PC-3 (cell line): ENCODE measurements around the gene FAM9C. TPM values are rescaled to one million over a fixed set of nuclear protein-coding genes. Genes with fewer than 3 reads are reported as not detected.
"Not testable (repeated sequence)": the region's sequence is repeated elsewhere in the genome, so short reads cannot be mapped to it uniquely, and the experiment has no call there.

Source experiments
- ATAC-seq: fragments of 200-7000 bp; cut with Tn5 transposase; 2 replicates; pipeline ENCODE4 v1.9.1; 2020; ENCODE audit warnings: mild to moderate bottlenecking, moderate library complexity
- BruUV-seq: library from RNA; stranded (reverse); fragments of 400-500 nt; replicated peaks from 2 replicates; lab custom pipeline; 2021; lab: Mats Ljungman, UMichigan
- CTCF ChIA-PET: fragments of 300-600 bp; sonication (Branson Sonifier 250); formaldehyde crosslinking; loops from one replicate; lab custom pipeline; 2022; ENCODE audit warnings: antibody characterized with exemption; lab: Charles Lee
- POLR2A ChIA-PET: fragments of 300-600 bp; sonication (Branson Sonifier 250); formaldehyde crosslinking; loops from one replicate; lab custom pipeline; 2022; ENCODE audit warnings: antibody characterized with exemption; ENCODE audit not compliant: unreplicated experiment; lab: Charles Lee
- DNase-seq: peaks from one replicate; pipeline ENCODE4 v3.0.0-alpha.2; 2015
- H2AFZ ChIP-seq: fragments of 300-600 bp; sonication (generic); 2 replicates; pipeline ENCODE4 v1.6.0; 2016; ENCODE audit warnings: antibody characterized with exemption, low read length
- H3F3A ChIP-seq: fragments of 300-600 bp; sonication (generic); one replicate; pipeline ENCODE4 v1.6.0; 2017; ENCODE audit warnings: antibody characterized with exemption, low read length, control low read depth, mild to moderate bottlenecking; ENCODE audit not compliant: unreplicated experiment
- H3K27ac ChIP-seq: fragments of 300-600 bp; sonication (generic); 2 replicates; pipeline ENCODE4 v1.5.1; 2016; ENCODE audit warnings: mild to moderate bottlenecking, low read length
- H3K27me3 ChIP-seq: fragments of 300-600 bp; sonication (generic); 2 replicates; pipeline ENCODE4 v1.6.1; 2016; ENCODE audit warnings: low read length, mixed read lengths
- H3K36me3 ChIP-seq: fragments of 300-600 bp; sonication (generic); 2 replicates; pipeline ENCODE4 v1.6.1; 2016; ENCODE audit warnings: low read depth, mixed run types, low read length, mixed read lengths
- H3K4me1 ChIP-seq: fragments of 300-600 bp; sonication (generic); 2 replicates; pipeline ENCODE4 v1.5.1; 2016; ENCODE audit warnings: low read length; ENCODE audit not compliant: insufficient read depth
- H3K4me2 ChIP-seq: fragments of 300-600 bp; sonication (generic); 2 replicates; pipeline ENCODE4 v1.6.0; 2016; ENCODE audit warnings: low read length
- H3K4me3 ChIP-seq: fragments of 300-600 bp; sonication (generic); 2 replicates; pipeline ENCODE4 v1.5.1; 2016; ENCODE audit warnings: mild to moderate bottlenecking, low read length, mixed read lengths
- H3K79me2 ChIP-seq: fragments of 300-600 bp; sonication (generic); 2 replicates; pipeline ENCODE4 v1.6.1; 2017; ENCODE audit warnings: low read length, mixed read lengths
- H3K9ac ChIP-seq: fragments of 300-600 bp; sonication (generic); 2 replicates; pipeline ENCODE4 v1.6.0; 2016; ENCODE audit warnings: mild to moderate bottlenecking, low read length
- H3K9me2 ChIP-seq: fragments of 300-600 bp; sonication (generic); replicated peaks from 2 replicates; pipeline ENCODE4 v1.6.1; 2016; ENCODE audit warnings: mixed run types, low read length, mixed read lengths
- H3K9me3 ChIP-seq: fragments of 300-600 bp; sonication (generic); 2 replicates; pipeline ENCODE4 v1.6.1; 2016; ENCODE audit warnings: low read length, mixed read lengths
- H4K20me1 ChIP-seq: fragments of 300-600 bp; sonication (generic); 2 replicates; pipeline ENCODE4 v1.6.1; 2016; ENCODE audit warnings: low read length, mixed read lengths
- CTCF ChIP-seq: fragments of 300-600 bp; sonication (generic); conservative IDR thresholded peaks from 2 replicates; pipeline ENCODE4 v1.5.1; 2017; ENCODE audit warnings: antibody characterized with exemption, low read depth, mild to moderate bottlenecking, low read length
- EZH2 ChIP-seq: fragments of 300-600 bp; sonication (generic); IDR thresholded peaks from one replicate; pipeline ENCODE4 v1.6.1; 2017; ENCODE audit warnings: antibody characterized with exemption, mild to moderate bottlenecking, low read length; ENCODE audit not compliant: unreplicated experiment
- EZH2phosphoT487 ChIP-seq: fragments of 300-600 bp; sonication (generic); IDR thresholded peaks from 2 replicates; pipeline ENCODE4 v1.6.1; 2018; ENCODE audit warnings: mild to moderate bottlenecking, antibody characterized with exemption, low read length, borderline replicate concordance
- intact Hi-C: fragments of 100-400 bp; cut with micrococcal nuclease; formaldehyde crosslinking; loops from 2 replicates; pipeline ENCODE4 v1.9.0; 2023
- total RNA-seq: library from RNA; depleted of rRNA; stranded (reverse); fragments of >200 nt; gene quantifications from 2 replicates; pipeline ENCODE4 v1.2.3, GENCODE V29; 2014

Gene FAM9C
- total RNA-seq, 1 experiment from 2014 or later, result not detected

- no peak overlapping the region for H3K4me2 ChIP-seq
- H3K4me1 ChIP-seq, result no peaks in the 10 kb centered on the region
- no peaks in the 10 kb centered on the region for H3K9me2 ChIP-seq
- TF ChIP-seq EZH2phosphoT487 (no peak), EZH2 (no peak), CTCF (no peak)
- H3F3A ChIP-seq, result no peaks in the 10 kb centered on the region
- H3K79me2 ChIP-seq, result no peaks in the 10 kb centered on the region
- no peak overlapping the region for H2AFZ ChIP-seq
- POLR2A ChIA-PET, result no interaction called here
- no peaks in the 10 kb centered on the region for H3K36me3 ChIP-seq
- H4K20me1 ChIP-seq, result no peaks in the 10 kb centered on the region
- DNase-seq, result no peak
- ATAC-seq, result no peak
- no peaks in the 10 kb centered on the region for H3K9me3 ChIP-seq
- BruUV-seq, result no TSS peak
- no peaks in the 10 kb centered on the region for H3K27me3 ChIP-seq
- intact Hi-C loops, result no loop called here
- no peak overlapping the region for H3K9ac ChIP-seq
- CTCF ChIA-PET, result no interaction called here
- no peak overlapping the region for H3K27ac ChIP-seq
- H3K4me3 ChIP-seq, result no peak overlapping the region
Measured at GRCh38 chrX:13066391-13066790, 22.0 kb upstream of the FAM9C start.

- H3K79me2 ChIP-seq, result no peaks in the 10 kb centered on the region
- no peak for ATAC-seq
- BruUV-seq, result no TSS peak
- no peak overlapping the region for H3K4me3 ChIP-seq
- no peaks in the 10 kb centered on the region for H4K20me1 ChIP-seq
- H2AFZ ChIP-seq, result no peak overlapping the region
- no peaks in the 10 kb centered on the region for H3K27me3 ChIP-seq
- no peaks in the 10 kb centered on the region for H3K9me3 ChIP-seq
- no peak overlapping the region for H3K4me2 ChIP-seq
- H3K27ac ChIP-seq, result no peak overlapping the region
- no peak overlapping the region for H3K9ac ChIP-seq
- TF ChIP-seq EZH2phosphoT487 (no peak), EZH2 (no peak), CTCF (no peak)
- DNase-seq, result no peak
- H3F3A ChIP-seq, result no peaks in the 10 kb centered on the region
- ChIA-PET CTCF (no interaction called here), POLR2A (no interaction called here)
- no peaks in the 10 kb centered on the region for H3K9me2 ChIP-seq
- no peaks in the 10 kb centered on the region for H3K36me3 ChIP-seq
- intact Hi-C loops, result no loop called here
- peaks cover 12% of the 10 kb centered on the region for H3K4me1 ChIP-seq
Measured at GRCh38 chrX:13064599-13065143, 20.3 kb upstream of the FAM9C start.

- intact Hi-C loops, H3K9ac ChIP-seq, H3K27ac ChIP-seq, H3K36me3 ChIP-seq, ATAC-seq, POLR2A ChIA-PET, H3F3A ChIP-seq, H3K79me2 ChIP-seq, CTCF ChIA-PET, H3K4me3 ChIP-seq, H2AFZ ChIP-seq, DNase-seq, H3K9me3 ChIP-seq, H3K9me2 ChIP-seq, H3K4me2 ChIP-seq, H3K27me3 ChIP-seq, BruUV-seq, H4K20me1 ChIP-seq: not testable (repeated sequence)
- H3K4me1 ChIP-seq, result peaks cover 20% of the 10 kb centered on the region
Measured at GRCh38 chrX:13063124-13063523, 18.7 kb upstream of the FAM9C start.

GRCh38 chrX:13062331-13062730, 17.9 kb upstream of the FAM9C start:
- H3K4me2 ChIP-seq, POLR2A ChIA-PET, CTCF ChIA-PET, H3K4me3 ChIP-seq, H3F3A ChIP-seq, H3K9ac ChIP-seq, H3K79me2 ChIP-seq, H3K27me3 ChIP-seq, intact Hi-C loops, H4K20me1 ChIP-seq, H2AFZ ChIP-seq, H3K36me3 ChIP-seq, H3K27ac ChIP-seq, BruUV-seq, H3K9me3 ChIP-seq, ATAC-seq, DNase-seq, H3K9me2 ChIP-seq: not testable (repeated sequence)
- H3K4me1 ChIP-seq, result peaks cover 20% of the 10 kb centered on the region

GRCh38 chrX:13061215-13061708, 16.8 kb upstream of the FAM9C start:
- H2AFZ ChIP-seq, H4K20me1 ChIP-seq, BruUV-seq, H3F3A ChIP-seq, H3K9ac ChIP-seq, intact Hi-C loops, POLR2A ChIA-PET, CTCF ChIA-PET, H3K9me3 ChIP-seq, H3K36me3 ChIP-seq, H3K27me3 ChIP-seq, H3K4me2 ChIP-seq, H3K79me2 ChIP-seq, H3K9me2 ChIP-seq, H3K4me3 ChIP-seq, DNase-seq, ATAC-seq, H3K27ac ChIP-seq: not testable (repeated sequence)
- peaks cover 20% of the 10 kb centered on the region for H3K4me1 ChIP-seq
